MCF 10A (cell line): ENCODE results near the gene DCP1B. TPM values are rescaled to one million over a fixed set of nuclear protein-coding genes. Genes with fewer than 3 reads are reported as not detected.

Experiments
- BruUV-seq: library from RNA; stranded (reverse); fragments of 400-500 nt; replicated peaks from 2 replicates; lab custom pipeline; 2021; lab: Mats Ljungman, UMichigan
- CTCF ChIA-PET: fragments of 300-600 bp; sonication (Branson Sonifier 250); formaldehyde crosslinking; extraction: SDS; loops from one replicate; lab custom pipeline; 2021; ENCODE audit warnings: antibody characterized with exemption, inconsistent platforms; lab: Yijun Ruan, JAX
- POLR2A ChIA-PET: fragments of 300-600, 350-650 bp; sonication (Branson Sonifier 250); formaldehyde crosslinking; extraction: SDS; loops from one replicate; lab custom pipeline; 2020; ENCODE audit warnings: antibody characterized with exemption, inconsistent platforms; lab: Yijun Ruan, JAX
- DNase-seq: peaks from one replicate; pipeline ENCODE4 v3.0.0-alpha.2; 2018; ENCODE audit not compliant: unreplicated experiment
- H3K27ac Mint-ChIP-seq: one replicate; pipeline ENCODE4 v1.8.0; 2022; ENCODE audit warnings: mild to moderate bottlenecking, low read depth, mixed read lengths; ENCODE audit not compliant: unreplicated experiment
- H3K27me3 Mint-ChIP-seq: one replicate; pipeline ENCODE4 v1.8.0; 2022; ENCODE audit warnings: mixed read lengths; ENCODE audit not compliant: insufficient read depth, unreplicated experiment
- H3K36me3 Mint-ChIP-seq: one replicate; pipeline ENCODE4 v1.8.0; 2022; ENCODE audit warnings: mild to moderate bottlenecking, moderate library complexity, mixed read lengths; ENCODE audit not compliant: insufficient read depth, unreplicated experiment
- H3K4me1 Mint-ChIP-seq: one replicate; pipeline ENCODE4 v1.8.0; 2022; ENCODE audit warnings: mixed read lengths; ENCODE audit not compliant: insufficient read depth, unreplicated experiment
- H3K4me3 Mint-ChIP-seq: one replicate; pipeline ENCODE4 v1.8.0; 2022; ENCODE audit warnings: mild to moderate bottlenecking, moderate library complexity, mixed read lengths; ENCODE audit not compliant: unreplicated experiment
- H3K9me3 Mint-ChIP-seq: one replicate; pipeline ENCODE4 v1.8.0; 2022; ENCODE audit warnings: mixed read lengths; ENCODE audit not compliant: unreplicated experiment
- intact Hi-C: fragments of 100-400 bp; cut with micrococcal nuclease; formaldehyde crosslinking; loops from 2 replicates; pipeline ENCODE4 v1.14.1; 2022
- total RNA-seq: library from RNA; stranded (reverse); gene quantifications from 2 replicates; pipeline ENCODE4 v1.2.3, GENCODE V29; 2022
- TF ChIP-seq, protein P1 (sequence below): fragments of 200-600 bp; IDR thresholded peaks from one replicate; pipeline ENCODE4 v1.8.0; 2022; ENCODE audit warnings: antibody characterized with exemption, mild to moderate bottlenecking; ENCODE audit not compliant: unreplicated experiment

Gene DCP1B
- total RNA-seq, 1 experiment from 2014 or later, result 5.5 TPM

DNA sequence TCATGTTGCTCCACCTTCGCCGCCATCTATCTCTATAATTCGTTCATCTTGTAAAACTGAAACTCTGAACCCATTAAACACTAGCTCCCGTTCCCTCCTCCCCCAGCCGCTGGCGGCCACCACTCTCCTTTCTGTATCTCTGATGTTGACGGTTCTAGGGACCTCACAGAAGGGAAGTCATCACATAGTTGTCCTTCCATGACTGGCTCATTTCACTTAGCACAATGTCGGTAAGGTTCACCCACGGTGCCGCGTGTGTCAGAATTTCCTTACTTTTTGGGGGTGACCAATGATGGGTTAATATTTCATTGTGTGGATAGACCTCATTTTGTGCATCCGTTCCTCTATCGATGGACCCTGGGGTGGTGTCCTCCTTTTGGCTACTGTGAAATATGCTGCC lies 83.8 kb downstream of the DCP1B start:
- no peak overlapping the region for H3K4me3 Mint-ChIP-seq
- CTCF ChIA-PET, result interaction anchor here (1.9 kb wide), 1 partner anchor 20 kb away, joined by 6 read pairs; no protein-coding TSS in a partner anchor
- no peak for DNase-seq
- H3K9me3 Mint-ChIP-seq, result no peaks in the 10 kb centered on the region
- TF ChIP-seq, protein P1, sequence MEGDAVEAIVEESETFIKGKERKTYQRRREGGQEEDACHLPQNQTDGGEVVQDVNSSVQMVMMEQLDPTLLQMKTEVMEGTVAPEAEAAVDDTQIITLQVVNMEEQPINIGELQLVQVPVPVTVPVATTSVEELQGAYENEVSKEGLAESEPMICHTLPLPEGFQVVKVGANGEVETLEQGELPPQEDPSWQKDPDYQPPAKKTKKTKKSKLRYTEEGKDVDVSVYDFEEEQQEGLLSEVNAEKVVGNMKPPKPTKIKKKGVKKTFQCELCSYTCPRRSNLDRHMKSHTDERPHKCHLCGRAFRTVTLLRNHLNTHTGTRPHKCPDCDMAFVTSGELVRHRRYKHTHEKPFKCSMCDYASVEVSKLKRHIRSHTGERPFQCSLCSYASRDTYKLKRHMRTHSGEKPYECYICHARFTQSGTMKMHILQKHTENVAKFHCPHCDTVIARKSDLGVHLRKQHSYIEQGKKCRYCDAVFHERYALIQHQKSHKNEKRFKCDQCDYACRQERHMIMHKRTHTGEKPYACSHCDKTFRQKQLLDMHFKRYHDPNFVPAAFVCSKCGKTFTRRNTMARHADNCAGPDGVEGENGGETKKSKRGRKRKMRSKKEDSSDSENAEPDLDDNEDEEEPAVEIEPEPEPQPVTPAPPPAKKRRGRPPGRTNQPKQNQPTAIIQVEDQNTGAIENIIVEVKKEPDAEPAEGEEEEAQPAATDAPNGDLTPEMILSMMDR, result no peak
- H3K36me3 Mint-ChIP-seq, result peaks cover 4% of the 10 kb centered on the region
- no peak overlapping the region for H3K27ac Mint-ChIP-seq
- intact Hi-C loops, result no loop called here
- POLR2A ChIA-PET, result interaction anchor here (1.1 kb wide), 1 partner anchor 18 kb away, joined by 3 read pairs; no protein-coding TSS in a partner anchor
- no TSS peak for BruUV-seq
- no peaks in the 10 kb centered on the region for H3K4me1 Mint-ChIP-seq
- peaks cover 41% of the 10 kb centered on the region for H3K27me3 Mint-ChIP-seq

DNA sequence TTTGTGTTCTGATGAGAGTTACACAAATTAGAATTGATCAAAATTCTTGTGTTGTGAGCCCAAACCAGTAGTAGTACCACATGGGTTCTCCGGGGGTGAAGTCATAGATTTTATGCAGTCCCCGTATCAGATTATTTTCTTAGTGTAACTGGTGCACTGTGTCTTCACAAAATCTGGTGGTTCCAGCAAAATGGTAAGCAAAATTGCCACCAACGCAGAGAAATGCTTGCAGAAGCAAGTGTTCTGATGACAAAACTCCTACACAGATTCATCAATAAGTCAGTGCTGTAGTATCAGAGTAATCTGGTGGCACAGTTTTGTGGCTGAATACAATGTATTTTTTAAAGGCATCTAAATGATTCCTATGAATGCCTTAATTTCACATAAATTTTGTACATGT lies 84.5 kb downstream of the DCP1B start:
- ChIA-PET POLR2A (interaction anchor here (1.1 kb wide), 1 partner anchor 17 kb away, joined by 3 read pairs; no protein-coding TSS in a partner anchor), CTCF (interaction anchor here (1.9 kb wide), 1 partner anchor 21 kb away, joined by 6 read pairs; no protein-coding TSS in a partner anchor)
- peaks cover 35% of the 10 kb centered on the region for H3K27me3 Mint-ChIP-seq
- H3K9me3 Mint-ChIP-seq, result no peaks in the 10 kb centered on the region
- H3K4me3 Mint-ChIP-seq, result no peak overlapping the region
- BruUV-seq, result no TSS peak
- peaks cover under 1% of the 10 kb centered on the region for H3K36me3 Mint-ChIP-seq
- DNase-seq, result no peak
- H3K4me1 Mint-ChIP-seq, result no peaks in the 10 kb centered on the region
- intact Hi-C loops, result no loop called here
- TF ChIP-seq, protein P1, result no peak
- no peak overlapping the region for H3K27ac Mint-ChIP-seq

DNA sequence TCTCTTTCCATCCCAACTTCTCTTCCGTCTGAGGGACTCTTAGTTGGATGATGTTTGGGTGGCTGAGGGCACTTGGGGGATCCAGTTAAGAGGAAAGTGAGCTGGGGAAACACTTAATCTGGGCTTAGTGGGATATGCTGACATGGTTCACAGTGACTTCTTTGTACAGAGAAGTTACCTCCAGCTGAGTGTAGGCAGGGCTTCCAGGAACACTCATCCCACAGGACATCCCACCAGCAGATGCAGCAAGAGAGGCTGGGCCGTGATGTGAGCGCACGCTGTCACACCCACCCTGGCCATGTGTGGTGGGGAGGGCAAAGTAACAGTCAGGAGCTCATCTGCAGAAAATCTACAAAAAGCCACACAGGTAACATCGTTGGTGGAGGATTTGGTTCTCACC lies 85.0 kb downstream of the DCP1B start:
- DNase-seq, result no peak
- Mint-ChIP-seq H3K4me1 (no peaks in the 10 kb centered on the region), H3K36me3 (no peaks in the 10 kb centered on the region), H3K27ac (no peak overlapping the region), H3K4me3 (no peak overlapping the region), H3K27me3 (peaks cover 31% of the 10 kb centered on the region), H3K9me3 (no peaks in the 10 kb centered on the region)
- TF ChIP-seq, protein P1, result no peak
- CTCF ChIA-PET, result interaction anchor here (0.6 to 1.9 kb wide), 3 partner anchors 8 to 284 kb away, joined by 3 to 6 read pairs (median 3); no protein-coding TSS in a partner anchor
- POLR2A ChIA-PET, result no interaction called here
- intact Hi-C loops, result no loop called here
- BruUV-seq, result no TSS peak

DNA sequence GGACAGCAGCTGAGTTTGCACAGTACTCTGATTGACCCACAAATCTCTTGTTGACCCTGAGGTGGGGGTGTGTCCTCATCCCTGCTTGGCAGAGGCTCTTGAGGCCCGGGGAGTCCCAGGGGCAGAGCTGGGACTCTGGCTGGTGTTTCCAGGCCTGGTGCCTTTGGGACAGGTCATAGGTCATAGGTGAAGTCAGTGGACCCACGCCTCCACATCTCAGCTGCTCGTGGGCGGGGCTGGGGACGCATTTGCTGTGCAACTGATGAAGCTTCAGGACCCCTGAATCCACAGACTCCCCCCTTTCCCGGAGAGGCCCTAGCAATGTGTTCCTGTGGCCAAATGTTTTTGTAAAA lies 85.4 kb downstream of the DCP1B start:
- Mint-ChIP-seq H3K36me3 (no peaks in the 10 kb centered on the region), H3K4me1 (no peaks in the 10 kb centered on the region), H3K9me3 (no peaks in the 10 kb centered on the region), H3K27ac (no peak overlapping the region), H3K4me3 (no peak overlapping the region), H3K27me3 (peaks cover 26% of the 10 kb centered on the region)
- POLR2A ChIA-PET, result no interaction called here
- no peak for DNase-seq
- no TSS peak for BruUV-seq
- CTCF ChIA-PET, result interaction anchor here (0.6 to 1.9 kb wide), 3 partner anchors 7 to 284 kb away, joined by 3 to 6 read pairs (median 3); no protein-coding TSS in a partner anchor
- intact Hi-C loops, result no loop called here
- TF ChIP-seq, protein P1, result no peak
